ENCODE measurements around the gene MCF2. TPM values are rescaled to one million over a fixed set of nuclear protein-coding genes. Genes with fewer than 3 reads are reported as not detected.

The MCF2 gene
- total RNA-seq, 2 donors from 2014 or later: 1.1 TPM; not detected in 1

GRCh38 chrX:139542652-139543051 is 165.3 kb downstream of the MCF2 start:
- no peaks in the 10 kb centered on the region for H3K27me3 ChIP-seq
- no peak for TF ChIP-seq CTCF (IDR thresholded peaks at IDR 0.05)
- no peak for DNase-seq (ENCODE audit: low spot score)

GRCh38 chrX:139538907-139539790 is 168.8 kb downstream of the MCF2 start:
- no peaks in the 10 kb centered on the region for H3K27me3 ChIP-seq
- H3K36me3 ChIP-seq: no peaks in the 10 kb centered on the region
- DNase-seq (ENCODE audit: low spot score): no peak
- no peaks in the 10 kb centered on the region for H3K4me1 ChIP-seq
- no peak overlapping the region for H3K27ac ChIP-seq
- no peak overlapping the region for H3K4me3 ChIP-seq
- no peaks in the 10 kb centered on the region for H3K9me3 ChIP-seq
- no peak for TF ChIP-seq CTCF (IDR thresholded peaks at IDR 0.05)

More at GRCh38 chrX:139542652-139543051, 165.3 kb downstream of the MCF2 start:
- Histone ChIP-seq H3K36me3 (no peaks in the 10 kb centered on the region), H3K9me3 (no peaks in the 10 kb centered on the region), H3K4me3 (no peak overlapping the region), H3K27ac (no peak overlapping the region), H3K4me1 (no peaks in the 10 kb centered on the region)

GRCh38 chrX:139533444-139533843 is 174.5 kb downstream of the MCF2 start:
- no peaks in the 10 kb centered on the region for H3K9me3 ChIP-seq
- no peak overlapping the region for H3K27ac ChIP-seq
- no peak overlapping the region for H3K4me3 ChIP-seq
- no peak for DNase-seq (ENCODE audit: low spot score)
- no peaks in the 10 kb centered on the region for H3K27me3 ChIP-seq
- TF ChIP-seq CTCF (IDR thresholded peaks at IDR 0.05): no peak
- H3K36me3 ChIP-seq: no peaks in the 10 kb centered on the region
- H3K4me1 ChIP-seq: no peaks in the 10 kb centered on the region

- no peak for DNase-seq (ENCODE audit: low spot score)
- H3K4me3 ChIP-seq: no peak overlapping the region
- no peak for TF ChIP-seq CTCF (IDR thresholded peaks at IDR 0.05)
- no peaks in the 10 kb centered on the region for H3K27me3 ChIP-seq
- H3K27ac ChIP-seq: no peak overlapping the region
- H3K36me3 ChIP-seq: no peaks in the 10 kb centered on the region
- no peaks in the 10 kb centered on the region for H3K4me1 ChIP-seq
- no peaks in the 10 kb centered on the region for H3K9me3 ChIP-seq
These were observed 175.1 kb downstream of the MCF2 start for GRCh38 chrX:139532834-139533233.

Other genes starting within 250 kb of the MCF2 start
- not detected for gene F9, start 177.4 kb downstream of the MCF2 start, total RNA-seq
- gene ATP11C, start 224.9 kb upstream of the MCF2 start, total RNA-seq: 1 to 10 TPM; 6.5 to 6.7 TPM